ENCODE measurements around the gene SNRK. TPM values are rescaled to one million over a fixed set of nuclear protein-coding genes. Genes with fewer than 3 reads are reported as not detected.

The SNRK gene
- total RNA-seq, 4 donors from 2014 or later = 30.7 to 50.4 (median 45.8) TPM

DNA sequence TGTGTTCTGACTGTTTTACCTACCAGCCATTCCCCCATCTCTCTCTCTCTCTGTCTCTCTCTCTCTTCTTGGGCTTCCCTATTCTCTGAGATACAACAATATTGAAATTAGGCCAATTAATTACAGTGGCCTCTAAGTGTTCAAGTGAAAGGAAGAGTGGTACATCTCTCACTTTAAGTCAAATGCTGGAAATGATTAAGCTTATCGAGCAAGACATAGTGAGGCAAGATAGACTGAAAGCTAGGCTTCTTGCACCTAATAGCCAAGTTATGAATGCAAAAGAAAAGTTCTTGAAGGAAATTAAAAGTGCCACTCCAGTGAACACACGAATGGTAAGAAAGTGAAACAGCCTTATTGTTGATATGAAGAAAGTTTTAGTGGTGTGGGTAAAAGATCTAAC, 21.3 kb downstream of the SNRK start:
- intact Hi-C loops (cut with DNase I) = no loop called here
- Histone ChIP-seq H3K27me3 (no peaks in the 10 kb centered on the region), H3K4me1 (peaks cover 7 to 30% (median 12%) of the 10 kb centered on the region in 4 donors), H3K9me3 (peaks cover 0 to 4% (median 0%) of the 10 kb centered on the region in 4 donors), H3K36me3 (peaks cover 0 to 32% (median 21%) of the 10 kb centered on the region in 4 donors), H3K4me3 (no peak overlapping the region), H3K27ac (replicated peaks in 1 of 4) (no peak overlapping the region)
- WGBS = 86% methylated on average over 2 of the region's 2 CpGs
- no peak for TF ChIP-seq POLR2AphosphoS5 (IDR thresholded peaks at IDR 0.05)
- TF ChIP-seq, protein P1, sequence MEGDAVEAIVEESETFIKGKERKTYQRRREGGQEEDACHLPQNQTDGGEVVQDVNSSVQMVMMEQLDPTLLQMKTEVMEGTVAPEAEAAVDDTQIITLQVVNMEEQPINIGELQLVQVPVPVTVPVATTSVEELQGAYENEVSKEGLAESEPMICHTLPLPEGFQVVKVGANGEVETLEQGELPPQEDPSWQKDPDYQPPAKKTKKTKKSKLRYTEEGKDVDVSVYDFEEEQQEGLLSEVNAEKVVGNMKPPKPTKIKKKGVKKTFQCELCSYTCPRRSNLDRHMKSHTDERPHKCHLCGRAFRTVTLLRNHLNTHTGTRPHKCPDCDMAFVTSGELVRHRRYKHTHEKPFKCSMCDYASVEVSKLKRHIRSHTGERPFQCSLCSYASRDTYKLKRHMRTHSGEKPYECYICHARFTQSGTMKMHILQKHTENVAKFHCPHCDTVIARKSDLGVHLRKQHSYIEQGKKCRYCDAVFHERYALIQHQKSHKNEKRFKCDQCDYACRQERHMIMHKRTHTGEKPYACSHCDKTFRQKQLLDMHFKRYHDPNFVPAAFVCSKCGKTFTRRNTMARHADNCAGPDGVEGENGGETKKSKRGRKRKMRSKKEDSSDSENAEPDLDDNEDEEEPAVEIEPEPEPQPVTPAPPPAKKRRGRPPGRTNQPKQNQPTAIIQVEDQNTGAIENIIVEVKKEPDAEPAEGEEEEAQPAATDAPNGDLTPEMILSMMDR (IDR thresholded peaks at IDR 0.05) = no peak
- TF ChIP-seq EP300 (IDR thresholded peaks at IDR 0.05) = no peak
- no peak for TF ChIP-seq POLR2A (IDR thresholded peaks at IDR 0.05; ENCODE audit: low read depth)
- no peak for DNase-seq (ENCODE audit: extremely low spot score)

DNA sequence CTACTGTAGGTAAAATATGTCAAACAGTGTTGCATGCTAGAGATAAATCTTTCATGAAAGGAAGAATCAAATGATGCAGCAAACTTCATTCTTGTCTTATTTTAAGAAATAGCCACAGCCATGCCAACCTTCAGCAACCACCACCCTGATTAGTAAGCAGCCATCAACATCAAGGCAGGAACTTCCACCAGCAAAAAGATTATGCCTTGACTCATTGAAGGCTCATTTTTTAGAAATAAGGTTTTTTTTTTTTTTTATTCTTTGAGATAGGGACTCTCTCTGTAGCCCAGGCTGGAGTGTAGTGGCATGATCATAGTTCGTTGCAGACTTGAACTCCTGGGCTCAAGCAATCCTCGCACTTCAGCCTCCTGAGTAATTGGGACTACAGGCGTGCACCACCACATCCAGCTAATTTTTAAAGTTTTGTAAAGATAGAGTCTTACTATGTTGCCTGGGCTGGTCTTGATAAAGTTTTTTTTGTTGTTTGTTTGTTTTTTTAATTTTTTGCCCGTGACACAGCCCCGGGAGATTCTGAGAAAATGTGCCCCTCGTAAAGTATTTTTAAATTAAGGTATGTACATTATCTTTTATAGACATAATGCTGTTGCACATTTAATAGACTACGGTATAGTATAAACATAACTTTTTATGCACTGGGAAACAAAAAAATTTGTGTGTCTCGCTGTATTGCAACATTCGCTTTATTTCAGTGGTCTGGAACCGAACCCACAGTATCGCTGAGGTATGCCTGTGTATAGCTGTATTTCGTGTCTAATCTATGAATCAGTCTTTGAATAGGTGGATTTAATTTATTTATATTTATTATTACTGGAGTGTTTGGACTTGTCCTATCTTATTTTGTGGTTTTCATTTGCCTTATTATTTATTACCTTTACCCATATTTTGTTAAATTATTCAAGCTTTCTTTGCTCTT, 23.3 kb downstream of the SNRK start:
- intact Hi-C loops (cut with DNase I) = no loop called here
- 96% methylated on average over 12 of the region's 12 CpGs for WGBS
- H3K27me3 ChIP-seq = no peaks in the 10 kb centered on the region
- H3K27ac ChIP-seq (replicated peaks in 1 of 4) = no peak overlapping the region
- TF ChIP-seq, protein P1 (IDR thresholded peaks at IDR 0.05) = no peak
- TF ChIP-seq EP300 (IDR thresholded peaks at IDR 0.05) (no peak), POLR2A (IDR thresholded peaks at IDR 0.05; ENCODE audit: low read depth) (no peak), POLR2AphosphoS5 (IDR thresholded peaks at IDR 0.05) (no peak)
- no peak for DNase-seq (ENCODE audit: extremely low spot score)
- H3K4me3 ChIP-seq = no peak overlapping the region
- peaks cover under 1 to 28% (median 9%) of the 10 kb centered on the region in 4 donors for H3K4me1 ChIP-seq
- H3K36me3 ChIP-seq = peaks cover 0 to 14% (median 7%) of the 10 kb centered on the region in 4 donors
- H3K9me3 ChIP-seq = peaks cover 0 to 4% (median 0%) of the 10 kb centered on the region in 4 donors

DNA sequence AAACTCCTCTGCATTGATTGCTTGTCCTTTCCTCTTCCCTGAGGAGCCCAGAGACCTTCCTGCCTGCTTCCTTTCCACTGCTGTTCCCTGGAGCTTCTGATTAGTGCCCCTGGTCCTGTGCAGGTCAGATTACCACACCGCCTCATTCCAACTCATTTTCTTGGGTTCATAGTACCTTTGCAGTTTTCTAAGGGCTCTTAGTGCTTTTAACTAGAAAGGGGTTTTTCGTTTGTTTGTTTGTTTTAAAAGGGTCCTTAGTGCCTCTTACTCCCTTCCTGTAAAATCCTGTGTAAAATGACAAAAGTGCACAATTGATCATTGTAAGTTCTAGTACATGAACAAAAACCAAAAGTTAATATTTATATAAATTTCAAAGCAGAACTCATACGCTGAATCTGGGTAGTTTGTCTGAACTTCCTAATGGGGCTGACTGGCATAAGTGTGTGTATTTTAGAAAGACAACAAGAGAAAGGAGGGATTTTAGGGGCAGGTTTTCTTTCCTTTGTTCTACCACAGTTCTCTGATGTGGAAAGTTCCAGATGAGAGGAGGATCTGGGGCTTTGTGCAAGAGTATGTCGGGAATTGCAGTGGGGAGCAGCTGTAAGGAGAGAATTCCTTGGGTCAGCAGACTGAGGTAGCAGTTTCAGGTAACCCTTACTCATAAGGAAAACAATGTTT, 30.6 kb downstream of the SNRK start:
- Histone ChIP-seq H3K27me3 (no peaks in the 10 kb centered on the region), H3K4me1 (peaks cover 50 to 62% (median 60%) of the 10 kb centered on the region in 4 donors), H3K4me3 (no peak overlapping the region), H3K9me3 (no peaks in the 10 kb centered on the region), H3K36me3 (peaks cover 0 to 5% (median 0%) of the 10 kb centered on the region in 4 donors), H3K27ac (replicated peaks in 1 of 4) (peak overlapping the region; percentile 19 to 54 (median 39))
- intact Hi-C loops (cut with DNase I) = no loop called here
- 80% methylated on average over 4 of the region's 4 CpGs for WGBS
- DNase-seq (ENCODE audit: extremely low spot score) = no peak
- TF ChIP-seq EP300 (IDR thresholded peaks at IDR 0.05) (no peak), POLR2A (IDR thresholded peaks at IDR 0.05; ENCODE audit: low read depth) (no peak), POLR2AphosphoS5 (IDR thresholded peaks at IDR 0.05) (no peak)
- TF ChIP-seq, protein P1 (IDR thresholded peaks at IDR 0.05) = no peak

DNA sequence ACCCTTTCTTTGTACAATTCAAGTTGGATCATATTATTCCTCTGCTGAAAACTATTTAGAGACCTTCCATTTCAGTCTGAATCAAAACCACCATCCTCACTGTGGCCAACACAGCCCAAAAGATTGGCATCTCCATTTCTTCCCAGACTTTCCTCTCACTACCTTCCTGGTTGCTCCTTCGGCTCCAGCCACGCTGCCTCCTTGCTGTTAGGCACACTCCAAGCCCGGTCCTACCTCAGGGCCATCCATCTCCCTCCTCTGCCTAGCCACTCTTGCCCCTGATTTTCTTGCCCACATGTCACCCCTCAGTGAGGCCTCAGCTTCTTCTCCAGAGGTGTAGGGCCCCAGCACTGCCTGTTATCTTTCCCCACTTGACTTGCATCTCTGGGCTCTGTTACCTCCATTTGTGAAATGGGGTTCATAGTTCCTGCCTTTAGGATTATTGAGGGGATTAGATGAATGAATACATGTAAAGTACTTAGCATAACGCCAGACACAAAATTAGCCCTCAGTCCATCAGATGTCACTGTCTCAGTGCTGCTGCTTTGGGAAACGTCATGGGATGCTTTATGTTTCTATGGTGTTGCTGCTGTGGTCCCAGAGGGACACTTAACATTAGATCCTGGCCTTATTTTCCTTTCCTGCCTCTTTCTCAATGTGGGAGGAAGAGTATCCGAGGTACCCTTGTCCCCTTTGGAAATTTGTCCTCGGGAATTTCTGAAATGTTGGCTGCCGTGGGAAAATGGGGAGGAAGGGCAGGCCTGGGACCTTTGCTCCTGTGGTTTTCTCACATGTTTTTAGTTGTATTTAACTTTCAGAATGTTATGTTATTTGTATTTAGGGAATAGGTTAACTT, 31.3 kb downstream of the SNRK start:
- intact Hi-C loops (cut with DNase I) = no loop called here
- TF ChIP-seq, protein P1 (IDR thresholded peaks at IDR 0.05) = no peak
- no peak for TF ChIP-seq POLR2A (IDR thresholded peaks at IDR 0.05; ENCODE audit: low read depth)
- TF ChIP-seq EP300 (IDR thresholded peaks at IDR 0.05) = no peak
- TF ChIP-seq POLR2AphosphoS5 (IDR thresholded peaks at IDR 0.05) = no peak
- peak overlapping the region; percentile 19 to 54 (median 39) for H3K27ac ChIP-seq (replicated peaks in 1 of 4)

More for the DNA sequence above, 31.3 kb downstream of the SNRK start:
- Histone ChIP-seq H3K4me1 (peaks cover 50 to 62% (median 60%) of the 10 kb centered on the region in 4 donors), H3K36me3 (peaks cover 0 to 5% (median 0%) of the 10 kb centered on the region in 4 donors), H3K27me3 (no peaks in the 10 kb centered on the region), H3K9me3 (no peaks in the 10 kb centered on the region), H3K4me3 (no peak overlapping the region)
- WGBS = 65% methylated on average over 8 of the region's 8 CpGs
- no peak for DNase-seq (ENCODE audit: extremely low spot score)

All from esophagus muscularis mucosa (tissue), 4 donors.